WTC11 (cell line): Measurements from ENCODE around the gene POLR3G. TPM values are rescaled to one million over a fixed set of nuclear protein-coding genes. Genes with fewer than 3 reads are reported as not detected.

Experiments
- ATAC-seq: fragments of 200-7000 bp; cut with Tn5 transposase; 2 replicates; pipeline ENCODE4 v1.10.0; 2021; ENCODE audit warnings: mild to moderate bottlenecking, moderate library complexity
- CTCF ChIA-PET: fragments of 300-600 bp; sonication (Branson Sonifier 250); formaldehyde crosslinking; loops from one replicate; lab custom pipeline; 2021; ENCODE audit warnings: antibody characterized with exemption; lab: Charles Lee
- POLR2A ChIA-PET: fragments of 350-600 bp; sonication (Branson Sonifier 250); formaldehyde crosslinking; loops from one replicate; lab custom pipeline; 2021; ENCODE audit warnings: antibody characterized with exemption; lab: Charles Lee
- DNase-seq: peaks from one replicate; pipeline ENCODE4 v3.0.0; 2021; ENCODE audit warnings: low spot score
- H3K27ac Mint-ChIP-seq: 2 replicates; pipeline ENCODE4 v1.8.0; 2021; ENCODE audit warnings: mixed read lengths
- H3K27me3 Mint-ChIP-seq: 2 replicates; pipeline ENCODE4 v1.8.0; 2021; ENCODE audit warnings: low read depth, mild to moderate bottlenecking, moderate library complexity, mixed read lengths
- H3K36me3 Mint-ChIP-seq: 2 replicates; pipeline ENCODE4 v1.8.0; 2021; ENCODE audit warnings: mixed read lengths
- H3K4me1 Mint-ChIP-seq: 2 replicates; pipeline ENCODE4 v1.8.0; 2022; ENCODE audit warnings: mixed read lengths
- H3K4me3 Mint-ChIP-seq: 2 replicates; pipeline ENCODE4 v1.8.0; 2021; ENCODE audit warnings: mild to moderate bottlenecking, moderate library complexity, mixed read lengths
- H3K9me3 Mint-ChIP-seq: 2 replicates; pipeline ENCODE4 v1.8.0; 2021; ENCODE audit warnings: mixed read lengths
- ATF1 ChIP-seq: sonication (generic); formaldehyde crosslinking; IDR thresholded peaks from 2 replicates; pipeline ENCODE4 v1.8.1; 2023; ENCODE audit warnings: mild to moderate bottlenecking, moderate library complexity, missing genetic modification reagents
- ELF4 ChIP-seq: sonication (generic); formaldehyde crosslinking; IDR thresholded peaks from 2 replicates; pipeline ENCODE4 v1.8.1; 2022; ENCODE audit warnings: low read depth, mild to moderate bottlenecking, moderate library complexity, missing genetic modification reagents
- GTF2I ChIP-seq: fragments of 250-450 bp; sonication (Bioruptor Pico); conservative IDR thresholded peaks from 2 replicates; pipeline ENCODE4 v1.4.0; 2021; ENCODE audit warnings: mild to moderate bottlenecking
- HMGA2 ChIP-seq: fragments of 250-450 bp; sonication (Bioruptor Pico); IDR thresholded peaks from 2 replicates; pipeline ENCODE4 v1.4.0; 2021; ENCODE audit warnings: mild to moderate bottlenecking, moderate library complexity
- SP1 ChIP-seq: sonication (generic); formaldehyde crosslinking; conservative IDR thresholded peaks from 2 replicates; pipeline ENCODE4 v1.8.1; 2022; ENCODE audit warnings: missing genetic modification reagents
- TEAD4 ChIP-seq: sonication (generic); formaldehyde crosslinking; IDR thresholded peaks from 2 replicates; pipeline ENCODE4 v1.8.0; 2022; ENCODE audit warnings: mild to moderate bottlenecking, missing genetic modification reagents
- ZNF232 ChIP-seq: sonication (generic); formaldehyde crosslinking; IDR thresholded peaks from 2 replicates; pipeline ENCODE4 v1.8.0; 2022; ENCODE audit warnings: mild to moderate bottlenecking, missing genetic modification reagents
- ZNF671 ChIP-seq: fragments of 250-450 bp; sonication (Bioruptor Pico); IDR thresholded peaks from 2 replicates; pipeline ENCODE4 v1.8.0; 2021; ENCODE audit warnings: mild to moderate bottlenecking
- total RNA-seq: library from RNA; stranded (reverse); gene quantifications from 3 replicates; pipeline ENCODE4 v1.2.3, GENCODE V29; 2021
- TF ChIP-seq, protein P1 (sequence below): sonication (generic); formaldehyde crosslinking; IDR thresholded peaks from 2 replicates; pipeline ENCODE4 v1.8.0; 2023; ENCODE audit warnings: missing genetic modification reagents, mild to moderate bottlenecking, borderline replicate concordance
- TF ChIP-seq, protein P2 (sequence below): fragments of 250-450 bp; sonication (Bioruptor Pico); conservative IDR thresholded peaks from 2 replicates; pipeline ENCODE4 v1.9.0; 2021; ENCODE audit warnings: mild to moderate bottlenecking
- TF ChIP-seq, protein P3 (sequence below): sonication (generic); formaldehyde crosslinking; IDR thresholded peaks from 2 replicates; pipeline ENCODE4 v1.8.0; 2022; ENCODE audit warnings: missing genetic modification reagents
- TF ChIP-seq, protein P4 (sequence below): sonication (generic); formaldehyde crosslinking; conservative IDR thresholded peaks from 2 replicates; pipeline ENCODE4 v1.8.1; 2022; ENCODE audit warnings: mild to moderate bottlenecking, missing genetic modification reagents
- TF ChIP-seq, protein P5 (sequence below): fragments of 200-600 bp; IDR thresholded peaks from 2 replicates; pipeline ENCODE4 v1.8.0; 2022; ENCODE audit warnings: antibody characterized with exemption
- TF ChIP-seq, protein P6 (sequence below): sonication (generic); formaldehyde crosslinking; IDR thresholded peaks from 2 replicates; pipeline ENCODE4 v1.8.1; 2022; ENCODE audit warnings: low read depth, missing genetic modification reagents, borderline replicate concordance
- TF ChIP-seq, protein P7 (sequence below): sonication (generic); formaldehyde crosslinking; IDR thresholded peaks from 2 replicates; pipeline ENCODE4 v1.8.1; 2023; ENCODE audit warnings: mild to moderate bottlenecking, missing genetic modification reagents, moderate library complexity

The POLR3G gene
- total RNA-seq, 1 experiment from 2014 or later: 95.4 TPM

DNA sequence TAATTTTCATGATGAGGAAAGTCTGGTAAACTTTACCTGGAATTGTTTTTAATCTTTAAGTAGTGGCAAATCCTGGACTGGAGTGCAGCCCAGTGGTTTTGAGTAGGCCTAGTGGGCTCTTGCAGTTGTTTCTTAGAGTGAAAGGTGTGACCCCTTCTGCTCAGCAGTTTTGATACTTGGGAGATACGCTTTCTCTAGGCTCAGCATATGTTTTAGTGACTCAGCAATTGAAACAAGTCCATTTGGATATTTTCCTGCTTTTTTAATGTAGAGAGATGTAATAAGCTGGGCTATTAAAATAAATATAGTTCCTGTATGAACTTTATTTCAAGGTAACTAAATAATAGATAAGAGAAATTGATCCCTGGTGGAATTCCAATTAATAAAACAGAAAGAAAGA lies 6.0 kb downstream of the POLR3G start (continued):
- TF ChIP-seq, protein P1, sequence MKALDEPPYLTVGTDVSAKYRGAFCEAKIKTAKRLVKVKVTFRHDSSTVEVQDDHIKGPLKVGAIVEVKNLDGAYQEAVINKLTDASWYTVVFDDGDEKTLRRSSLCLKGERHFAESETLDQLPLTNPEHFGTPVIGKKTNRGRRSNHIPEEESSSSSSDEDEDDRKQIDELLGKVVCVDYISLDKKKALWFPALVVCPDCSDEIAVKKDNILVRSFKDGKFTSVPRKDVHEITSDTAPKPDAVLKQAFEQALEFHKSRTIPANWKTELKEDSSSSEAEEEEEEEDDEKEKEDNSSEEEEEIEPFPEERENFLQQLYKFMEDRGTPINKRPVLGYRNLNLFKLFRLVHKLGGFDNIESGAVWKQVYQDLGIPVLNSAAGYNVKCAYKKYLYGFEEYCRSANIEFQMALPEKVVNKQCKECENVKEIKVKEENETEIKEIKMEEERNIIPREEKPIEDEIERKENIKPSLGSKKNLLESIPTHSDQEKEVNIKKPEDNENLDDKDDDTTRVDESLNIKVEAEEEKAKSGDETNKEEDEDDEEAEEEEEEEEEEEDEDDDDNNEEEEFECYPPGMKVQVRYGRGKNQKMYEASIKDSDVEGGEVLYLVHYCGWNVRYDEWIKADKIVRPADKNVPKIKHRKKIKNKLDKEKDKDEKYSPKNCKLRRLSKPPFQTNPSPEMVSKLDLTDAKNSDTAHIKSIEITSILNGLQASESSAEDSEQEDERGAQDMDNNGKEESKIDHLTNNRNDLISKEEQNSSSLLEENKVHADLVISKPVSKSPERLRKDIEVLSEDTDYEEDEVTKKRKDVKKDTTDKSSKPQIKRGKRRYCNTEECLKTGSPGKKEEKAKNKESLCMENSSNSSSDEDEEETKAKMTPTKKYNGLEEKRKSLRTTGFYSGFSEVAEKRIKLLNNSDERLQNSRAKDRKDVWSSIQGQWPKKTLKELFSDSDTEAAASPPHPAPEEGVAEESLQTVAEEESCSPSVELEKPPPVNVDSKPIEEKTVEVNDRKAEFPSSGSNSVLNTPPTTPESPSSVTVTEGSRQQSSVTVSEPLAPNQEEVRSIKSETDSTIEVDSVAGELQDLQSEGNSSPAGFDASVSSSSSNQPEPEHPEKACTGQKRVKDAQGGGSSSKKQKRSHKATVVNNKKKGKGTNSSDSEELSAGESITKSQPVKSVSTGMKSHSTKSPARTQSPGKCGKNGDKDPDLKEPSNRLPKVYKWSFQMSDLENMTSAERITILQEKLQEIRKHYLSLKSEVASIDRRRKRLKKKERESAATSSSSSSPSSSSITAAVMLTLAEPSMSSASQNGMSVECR: no peak
- TF ChIP-seq, protein P2, sequence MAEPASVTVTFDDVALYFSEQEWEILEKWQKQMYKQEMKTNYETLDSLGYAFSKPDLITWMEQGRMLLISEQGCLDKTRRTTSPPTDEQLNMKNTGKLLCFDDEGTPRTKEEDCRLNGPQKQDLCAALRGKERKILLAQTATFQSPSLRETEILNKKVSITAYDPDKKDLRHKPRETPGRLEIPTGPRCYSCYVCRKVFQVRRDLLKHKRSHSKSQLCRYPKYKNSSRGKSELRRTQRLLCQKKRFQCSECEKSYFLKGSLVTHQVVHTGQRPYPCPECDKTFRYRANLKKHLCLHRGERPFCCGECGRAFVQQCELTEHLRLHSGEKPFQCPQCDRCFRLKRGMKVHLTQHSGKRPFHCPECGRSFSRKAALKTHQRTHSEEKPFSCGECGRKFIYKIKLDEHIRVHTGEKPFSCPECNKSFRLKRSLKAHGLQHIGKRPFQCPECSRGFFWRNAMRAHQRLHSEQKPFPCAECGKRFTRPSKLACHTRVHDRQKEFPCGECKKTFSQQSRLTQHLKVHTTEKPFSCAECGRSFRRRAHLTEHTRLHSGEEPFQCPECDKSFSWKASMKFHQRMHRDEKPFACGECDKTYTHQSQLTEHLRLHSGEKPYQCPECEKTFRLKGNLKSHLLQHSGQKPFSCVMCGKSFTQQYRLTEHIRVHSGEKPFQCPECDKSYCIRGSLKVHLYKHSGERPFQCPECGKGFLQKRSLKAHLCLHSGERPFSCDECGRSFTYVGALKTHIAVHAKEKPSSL (CRISPR knock-in tag): no peak
- no peak for TF ChIP-seq ELF4
- TF ChIP-seq, protein P3, sequence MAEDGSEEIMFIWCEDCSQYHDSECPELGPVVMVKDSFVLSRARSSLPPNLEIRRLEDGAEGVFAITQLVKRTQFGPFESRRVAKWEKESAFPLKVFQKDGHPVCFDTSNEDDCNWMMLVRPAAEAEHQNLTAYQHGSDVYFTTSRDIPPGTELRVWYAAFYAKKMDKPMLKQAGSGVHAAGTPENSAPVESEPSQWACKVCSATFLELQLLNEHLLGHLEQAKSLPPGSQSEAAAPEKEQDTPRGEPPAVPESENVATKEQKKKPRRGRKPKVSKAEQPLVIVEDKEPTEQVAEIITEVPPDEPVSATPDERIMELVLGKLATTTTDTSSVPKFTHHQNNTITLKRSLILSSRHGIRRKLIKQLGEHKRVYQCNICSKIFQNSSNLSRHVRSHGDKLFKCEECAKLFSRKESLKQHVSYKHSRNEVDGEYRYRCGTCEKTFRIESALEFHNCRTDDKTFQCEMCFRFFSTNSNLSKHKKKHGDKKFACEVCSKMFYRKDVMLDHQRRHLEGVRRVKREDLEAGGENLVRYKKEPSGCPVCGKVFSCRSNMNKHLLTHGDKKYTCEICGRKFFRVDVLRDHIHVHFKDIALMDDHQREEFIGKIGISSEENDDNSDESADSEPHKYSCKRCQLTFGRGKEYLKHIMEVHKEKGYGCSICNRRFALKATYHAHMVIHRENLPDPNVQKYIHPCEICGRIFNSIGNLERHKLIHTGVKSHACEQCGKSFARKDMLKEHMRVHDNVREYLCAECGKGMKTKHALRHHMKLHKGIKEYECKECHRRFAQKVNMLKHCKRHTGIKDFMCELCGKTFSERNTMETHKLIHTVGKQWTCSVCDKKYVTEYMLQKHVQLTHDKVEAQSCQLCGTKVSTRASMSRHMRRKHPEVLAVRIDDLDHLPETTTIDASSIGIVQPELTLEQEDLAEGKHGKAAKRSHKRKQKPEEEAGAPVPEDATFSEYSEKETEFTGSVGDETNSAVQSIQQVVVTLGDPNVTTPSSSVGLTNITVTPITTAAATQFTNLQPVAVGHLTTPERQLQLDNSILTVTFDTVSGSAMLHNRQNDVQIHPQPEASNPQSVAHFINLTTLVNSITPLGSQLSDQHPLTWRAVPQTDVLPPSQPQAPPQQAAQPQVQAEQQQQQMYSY (CRISPR knock-in tag): no peak
- TF ChIP-seq, protein P4, sequence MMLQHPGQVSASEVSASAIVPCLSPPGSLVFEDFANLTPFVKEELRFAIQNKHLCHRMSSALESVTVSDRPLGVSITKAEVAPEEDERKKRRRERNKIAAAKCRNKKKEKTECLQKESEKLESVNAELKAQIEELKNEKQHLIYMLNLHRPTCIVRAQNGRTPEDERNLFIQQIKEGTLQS: no peak
- TF ChIP-seq, all 79 proteins: peak for 0

DNA sequence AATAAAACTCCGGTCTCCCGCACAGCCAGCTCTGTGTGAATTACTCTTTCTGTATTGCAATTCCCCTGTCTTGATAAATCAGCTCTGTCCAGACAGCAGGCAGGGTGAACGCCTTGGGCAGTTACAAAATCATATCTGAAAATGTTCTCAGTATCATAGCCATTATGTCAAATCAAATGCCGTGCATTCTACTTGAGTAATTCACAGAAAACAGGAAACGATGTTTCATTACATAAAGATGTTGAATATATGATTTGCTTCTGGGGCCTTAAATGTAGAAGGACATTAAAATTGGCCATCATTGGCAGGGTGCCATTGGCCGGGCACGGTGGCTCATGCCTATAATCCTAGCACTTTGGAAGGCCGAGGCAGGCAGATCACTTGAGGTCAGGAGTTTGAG lies 8.5 kb downstream of the POLR3G start:
- H3K4me3 Mint-ChIP-seq: no peak overlapping the region
- peaks cover 6% of the 10 kb centered on the region for H3K9me3 Mint-ChIP-seq
- CTCF ChIA-PET: no interaction called here
- no peaks in the 10 kb centered on the region for H3K27me3 Mint-ChIP-seq
- no peak for ATAC-seq
- no peak for DNase-seq
- H3K27ac Mint-ChIP-seq: peak overlapping the region; percentile 82
- H3K36me3 Mint-ChIP-seq: peaks cover 33% of the 10 kb centered on the region
- TF ChIP-seq ZNF671 (CRISPR knock-in tag) (no peak), ATF1 (CRISPR knock-in tag) (no peak), HMGA2 (CRISPR knock-in tag) (no peak), TEAD4 (CRISPR knock-in tag) (no peak), SP1 (no peak), ELF4 (no peak), ZNF232 (CRISPR knock-in tag) (no peak), GTF2I (no peak)
- TF ChIP-seq, protein P5, sequence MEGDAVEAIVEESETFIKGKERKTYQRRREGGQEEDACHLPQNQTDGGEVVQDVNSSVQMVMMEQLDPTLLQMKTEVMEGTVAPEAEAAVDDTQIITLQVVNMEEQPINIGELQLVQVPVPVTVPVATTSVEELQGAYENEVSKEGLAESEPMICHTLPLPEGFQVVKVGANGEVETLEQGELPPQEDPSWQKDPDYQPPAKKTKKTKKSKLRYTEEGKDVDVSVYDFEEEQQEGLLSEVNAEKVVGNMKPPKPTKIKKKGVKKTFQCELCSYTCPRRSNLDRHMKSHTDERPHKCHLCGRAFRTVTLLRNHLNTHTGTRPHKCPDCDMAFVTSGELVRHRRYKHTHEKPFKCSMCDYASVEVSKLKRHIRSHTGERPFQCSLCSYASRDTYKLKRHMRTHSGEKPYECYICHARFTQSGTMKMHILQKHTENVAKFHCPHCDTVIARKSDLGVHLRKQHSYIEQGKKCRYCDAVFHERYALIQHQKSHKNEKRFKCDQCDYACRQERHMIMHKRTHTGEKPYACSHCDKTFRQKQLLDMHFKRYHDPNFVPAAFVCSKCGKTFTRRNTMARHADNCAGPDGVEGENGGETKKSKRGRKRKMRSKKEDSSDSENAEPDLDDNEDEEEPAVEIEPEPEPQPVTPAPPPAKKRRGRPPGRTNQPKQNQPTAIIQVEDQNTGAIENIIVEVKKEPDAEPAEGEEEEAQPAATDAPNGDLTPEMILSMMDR: no peak
- TF ChIP-seq, protein P6, sequence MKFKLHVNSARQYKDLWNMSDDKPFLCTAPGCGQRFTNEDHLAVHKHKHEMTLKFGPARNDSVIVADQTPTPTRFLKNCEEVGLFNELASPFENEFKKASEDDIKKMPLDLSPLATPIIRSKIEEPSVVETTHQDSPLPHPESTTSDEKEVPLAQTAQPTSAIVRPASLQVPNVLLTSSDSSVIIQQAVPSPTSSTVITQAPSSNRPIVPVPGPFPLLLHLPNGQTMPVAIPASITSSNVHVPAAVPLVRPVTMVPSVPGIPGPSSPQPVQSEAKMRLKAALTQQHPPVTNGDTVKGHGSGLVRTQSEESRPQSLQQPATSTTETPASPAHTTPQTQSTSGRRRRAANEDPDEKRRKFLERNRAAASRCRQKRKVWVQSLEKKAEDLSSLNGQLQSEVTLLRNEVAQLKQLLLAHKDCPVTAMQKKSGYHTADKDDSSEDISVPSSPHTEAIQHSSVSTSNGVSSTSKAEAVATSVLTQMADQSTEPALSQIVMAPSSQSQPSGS (CRISPR knock-in tag): no peak
- TF ChIP-seq, protein P7, sequence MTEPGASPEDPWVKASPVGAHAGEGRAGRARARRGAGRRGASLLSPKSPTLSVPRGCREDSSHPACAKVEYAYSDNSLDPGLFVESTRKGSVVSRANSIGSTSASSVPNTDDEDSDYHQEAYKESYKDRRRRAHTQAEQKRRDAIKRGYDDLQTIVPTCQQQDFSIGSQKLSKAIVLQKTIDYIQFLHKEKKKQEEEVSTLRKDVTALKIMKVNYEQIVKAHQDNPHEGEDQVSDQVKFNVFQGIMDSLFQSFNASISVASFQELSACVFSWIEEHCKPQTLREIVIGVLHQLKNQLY (CRISPR knock-in tag): no peak
- TF ChIP-seq, all 79 proteins: peak for 0
- H3K4me1 Mint-ChIP-seq: peaks cover 35% of the 10 kb centered on the region
- POLR2A ChIA-PET: interaction anchor here (1.5 kb wide), 1 partner anchor 9 kb away, joined by 3 read pairs; the partner anchor contains the start of genes MBLAC2 and POLR3G
